Stomach smooth muscle (tissue), 2 donors: ENCODE measurements around the gene ZBTB20.

Experiments
- H3K27ac ChIP-seq: one replicate; pipeline ENCODE4 v1.7.0; 2013; ENCODE audit warnings: mild to moderate bottlenecking, low read length, inconsistent platforms
- H3K27me3 ChIP-seq, 2 donors: one replicate each; pipeline ENCODE4 v1.7.0; 2013; ENCODE audit warnings: low read length in 2 of 2; ENCODE audit not compliant: insufficient read depth in 2 of 2, control insufficient read depth in 1 of 2
- H3K36me3 ChIP-seq, 2 donors: one replicate each; pipeline ENCODE4 v1.7.0; 2013; ENCODE audit warnings: low read length in 2 of 2; ENCODE audit not compliant: control insufficient read depth in 2 of 2, insufficient read depth in 2 of 2
- H3K4me1 ChIP-seq: one replicate; pipeline ENCODE4 v1.7.0; 2013; ENCODE audit warnings: low read length; ENCODE audit not compliant: control insufficient read depth, insufficient read depth
- H3K4me3 ChIP-seq, 2 donors: one replicate each; pipeline ENCODE4 v1.7.0; 2013; ENCODE audit warnings: low read length in 2 of 2
- H3K9ac ChIP-seq, 2 donors: one replicate each; pipeline ENCODE4 v1.7.0; 2013; ENCODE audit warnings: low read length in 2 of 2, mild to moderate bottlenecking in 1 of 2
- H3K9me3 ChIP-seq, 2 donors: one replicate each; pipeline ENCODE4 v1.7.0; 2013; ENCODE audit warnings: low read length in 2 of 2; ENCODE audit not compliant: control insufficient read depth in 2 of 2
- donor health status: healthy.
- donor health status: Pancreatic carcinoma.

ZBTB20 gene

DNA sequence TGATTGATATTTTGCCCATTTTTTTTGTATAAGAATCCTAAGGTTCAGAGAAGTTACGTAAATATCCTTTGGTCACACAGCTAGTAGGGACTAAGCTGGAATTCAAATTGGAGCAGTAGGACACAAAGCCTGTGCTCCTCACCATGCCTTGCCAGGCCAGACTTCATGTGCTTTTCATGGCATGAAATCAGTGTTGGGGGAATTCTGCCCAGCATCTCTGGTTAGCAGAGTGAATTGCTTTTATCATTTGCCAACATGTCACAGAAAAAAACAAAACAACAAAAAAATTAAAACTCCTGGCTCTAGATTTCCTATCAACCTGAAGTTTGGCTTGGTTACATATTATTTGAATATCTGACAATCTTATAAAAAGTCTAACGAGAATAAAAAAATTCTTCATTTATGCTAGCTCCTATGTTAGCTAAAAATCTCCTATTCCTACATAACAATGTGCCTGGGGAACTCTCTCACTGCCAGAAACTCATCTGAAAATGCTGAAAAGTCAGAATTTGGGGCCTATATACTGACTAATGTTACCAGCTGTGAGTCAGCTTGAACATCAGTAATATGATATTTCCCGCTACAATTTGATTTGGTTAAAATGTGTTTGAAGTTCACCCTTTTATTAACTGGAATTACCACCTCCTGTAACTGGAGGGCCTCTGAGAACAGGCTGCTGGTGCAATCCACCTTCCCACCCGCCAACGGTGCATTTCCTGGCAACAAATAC, 711.5 kb downstream of the ZBTB20 start:
- Histone ChIP-seq H3K9ac (no peak overlapping the region), H3K27me3 (no peaks in the 10 kb centered on the region), H3K9me3 (no peaks in the 10 kb centered on the region), H3K36me3 (no peaks in the 10 kb centered on the region), H3K27ac (no peak overlapping the region), H3K4me3 (no peak overlapping the region), H3K4me1 (no peaks in the 10 kb centered on the region)

DNA sequence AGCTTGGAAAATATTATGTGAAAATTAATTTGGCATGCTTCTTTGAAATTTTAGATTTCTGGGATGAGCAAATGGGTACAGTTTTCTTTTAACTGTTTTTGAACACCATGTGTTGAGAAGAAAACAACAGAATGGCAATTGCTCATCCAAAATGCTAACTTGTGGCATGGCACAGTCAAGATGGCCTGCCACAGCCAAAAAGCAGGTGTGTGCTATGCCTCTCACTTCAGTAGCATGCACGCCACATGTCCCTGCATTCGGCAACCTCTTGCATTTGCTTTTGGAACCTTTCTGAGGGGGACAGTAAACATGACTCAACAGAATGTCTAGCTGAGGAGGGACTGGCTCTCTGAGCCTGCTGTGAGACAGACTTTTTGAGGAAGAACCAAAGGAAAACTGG, 714.8 kb downstream of the ZBTB20 start:
- H3K27ac ChIP-seq: no peak overlapping the region
- no peaks in the 10 kb centered on the region for H3K9me3 ChIP-seq
- H3K36me3 ChIP-seq: no peaks in the 10 kb centered on the region
- no peak overlapping the region for H3K4me3 ChIP-seq
- no peaks in the 10 kb centered on the region for H3K27me3 ChIP-seq
- no peak overlapping the region for H3K9ac ChIP-seq
- H3K4me1 ChIP-seq: no peaks in the 10 kb centered on the region

- H3K27me3 ChIP-seq: no peaks in the 10 kb centered on the region
- no peaks in the 10 kb centered on the region for H3K9me3 ChIP-seq
- H3K36me3 ChIP-seq: no peaks in the 10 kb centered on the region
- no peak overlapping the region for H3K9ac ChIP-seq
- H3K4me1 ChIP-seq: no peaks in the 10 kb centered on the region
- H3K4me3 ChIP-seq: no peak overlapping the region
- no peak overlapping the region for H3K27ac ChIP-seq
Observed at GRCh38 chr3:114428044-114428595, 719.0 kb downstream of the ZBTB20 start.

DNA sequence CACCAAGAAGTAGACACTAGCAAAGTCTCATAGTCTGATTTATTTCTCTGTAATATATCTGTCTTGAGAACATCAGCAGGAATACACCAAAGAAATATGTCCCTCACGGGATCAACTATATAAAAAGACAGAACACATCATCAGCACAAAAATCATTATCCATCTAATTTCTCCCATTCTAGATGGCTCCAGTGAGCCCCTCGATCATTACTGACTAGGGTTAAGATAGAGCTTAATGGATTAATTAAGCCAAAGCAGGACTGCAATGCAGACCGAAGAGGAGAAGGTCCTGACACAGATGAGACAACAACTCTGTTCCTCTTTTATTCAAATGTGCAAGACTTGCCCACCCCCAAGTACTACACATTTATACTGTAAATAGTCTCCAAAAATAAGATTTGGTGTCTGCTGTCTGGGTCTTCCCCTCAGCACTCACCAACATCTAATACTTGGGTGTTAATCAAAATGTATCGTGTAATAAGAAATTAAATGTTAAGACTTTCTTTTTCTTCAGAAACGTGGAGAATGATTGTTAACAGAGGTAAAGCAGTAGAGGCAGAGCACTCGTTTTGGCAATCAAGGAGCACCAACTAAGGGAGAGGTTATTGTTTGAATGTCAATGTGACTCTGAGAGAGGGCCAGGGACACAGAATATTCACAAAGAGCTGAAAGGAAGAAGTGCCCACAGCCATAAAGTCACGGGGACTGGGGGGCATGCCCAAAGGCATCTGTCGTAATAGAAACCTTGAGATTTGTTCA, 719.6 kb downstream of the ZBTB20 start:
- no peak overlapping the region for H3K27ac ChIP-seq
- H3K4me1 ChIP-seq: no peaks in the 10 kb centered on the region
- no peaks in the 10 kb centered on the region for H3K9me3 ChIP-seq
- no peak overlapping the region for H3K4me3 ChIP-seq
- H3K27me3 ChIP-seq: no peaks in the 10 kb centered on the region
- no peaks in the 10 kb centered on the region for H3K36me3 ChIP-seq
- no peak overlapping the region for H3K9ac ChIP-seq

DNA sequence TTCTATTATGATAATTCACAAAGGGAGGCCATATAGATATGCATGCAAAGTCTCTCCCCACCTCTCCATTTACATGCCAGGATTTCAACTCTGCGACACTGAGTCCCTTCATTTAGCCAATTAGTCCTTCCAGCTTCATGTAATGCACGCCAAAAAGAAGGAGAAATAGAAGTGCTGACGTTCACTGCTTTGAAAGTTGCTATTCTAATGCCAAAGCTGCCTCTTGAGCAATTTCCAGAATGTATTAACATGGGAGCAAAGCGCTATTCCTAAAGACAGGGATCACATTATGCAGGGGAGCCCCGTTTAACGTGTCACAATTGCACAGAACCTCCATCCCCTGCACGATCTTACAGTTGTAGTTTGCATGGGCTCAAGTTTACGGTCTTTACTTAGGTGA, 722.8 kb downstream of the ZBTB20 start:
- Histone ChIP-seq H3K36me3 (no peaks in the 10 kb centered on the region), H3K9ac (no peak overlapping the region), H3K9me3 (no peaks in the 10 kb centered on the region), H3K27me3 (no peaks in the 10 kb centered on the region), H3K4me3 (no peak overlapping the region), H3K4me1 (peaks cover 4% of the 10 kb centered on the region), H3K27ac (no peak overlapping the region)

- H3K9me3 ChIP-seq: no peaks in the 10 kb centered on the region
- H3K27me3 ChIP-seq: no peaks in the 10 kb centered on the region
- no peak overlapping the region for H3K4me3 ChIP-seq
- H3K4me1 ChIP-seq: peaks cover 4% of the 10 kb centered on the region
- H3K27ac ChIP-seq: no peak overlapping the region
- no peak overlapping the region for H3K9ac ChIP-seq
- H3K36me3 ChIP-seq: no peaks in the 10 kb centered on the region
Observed at GRCh38 chr3:114421204-114421603, 725.9 kb downstream of the ZBTB20 start.

GRCh38 chr3:114420072-114420471, 727.0 kb downstream of the ZBTB20 start:
- no peak overlapping the region for H3K27ac ChIP-seq
- peaks cover 4% of the 10 kb centered on the region for H3K4me1 ChIP-seq
- no peak overlapping the region for H3K4me3 ChIP-seq
- no peaks in the 10 kb centered on the region for H3K27me3 ChIP-seq
- H3K36me3 ChIP-seq: no peaks in the 10 kb centered on the region
- no peak overlapping the region for H3K9ac ChIP-seq
- H3K9me3 ChIP-seq: no peaks in the 10 kb centered on the region

- Histone ChIP-seq H3K9me3 (no peaks in the 10 kb centered on the region), H3K27ac (peak overlapping the region; percentile 12), H3K36me3 (no peaks in the 10 kb centered on the region), H3K9ac (no peak overlapping the region), H3K27me3 (no peaks in the 10 kb centered on the region), H3K4me1 (peaks cover 4% of the 10 kb centered on the region), H3K4me3 (peak overlapping the region; percentile 15 to 16)
Observed at GRCh38 chr3:114418724-114419543, 728.2 kb downstream of the ZBTB20 start.

DNA sequence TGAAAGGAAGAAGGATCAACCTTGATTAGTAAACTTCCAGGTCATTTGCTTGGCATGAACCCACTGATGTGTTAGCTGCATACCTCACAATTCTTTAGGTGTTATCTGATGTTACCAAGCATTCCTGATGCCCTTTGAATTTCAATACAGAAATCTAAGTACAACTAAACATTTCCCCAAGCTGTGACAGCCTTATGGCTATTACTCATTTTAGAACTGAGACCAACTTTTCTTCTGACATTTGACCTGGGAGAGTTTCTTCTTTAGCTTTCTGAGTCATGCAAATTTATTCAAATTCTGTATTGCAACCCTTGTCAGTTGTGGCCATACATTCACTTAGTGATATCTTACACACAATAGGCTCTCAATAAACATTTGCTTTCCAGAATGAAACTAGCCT, 729.0 kb downstream of the ZBTB20 start:
- H3K27ac ChIP-seq: no peak overlapping the region
- H3K9ac ChIP-seq: no peak overlapping the region
- peaks cover 4% of the 10 kb centered on the region for H3K4me1 ChIP-seq
- no peaks in the 10 kb centered on the region for H3K9me3 ChIP-seq
- H3K36me3 ChIP-seq: no peaks in the 10 kb centered on the region
- no peaks in the 10 kb centered on the region for H3K27me3 ChIP-seq
- H3K4me3 ChIP-seq: no peak overlapping the region

DNA sequence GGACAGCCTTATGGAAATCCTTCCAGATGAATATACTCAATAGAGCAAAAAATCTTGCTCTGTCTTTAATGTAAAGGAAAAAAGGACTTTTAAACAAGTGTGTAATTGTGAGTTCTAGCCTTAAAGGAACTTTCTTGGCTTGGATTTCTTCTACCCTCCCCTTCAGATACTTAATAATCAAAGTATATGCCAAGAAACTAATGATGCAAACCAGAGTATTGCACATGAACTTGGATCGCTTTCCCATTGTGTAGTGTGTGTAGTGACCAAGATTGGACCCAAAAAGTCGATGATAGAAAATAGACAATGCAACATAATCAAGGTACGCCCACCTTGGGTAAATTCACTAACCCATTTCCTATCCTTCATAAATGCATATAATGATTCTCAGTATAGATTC, 729.4 kb downstream of the ZBTB20 start:
- Histone ChIP-seq H3K9me3 (no peaks in the 10 kb centered on the region), H3K36me3 (no peaks in the 10 kb centered on the region), H3K4me3 (no peak overlapping the region), H3K27me3 (no peaks in the 10 kb centered on the region), H3K27ac (no peak overlapping the region), H3K4me1 (peaks cover 4% of the 10 kb centered on the region), H3K9ac (no peak overlapping the region)
